Left renal cortex interstitium (tissue), 4 donors: ENCODE results near the gene KAZN. TPM values are rescaled to one million over a fixed set of nuclear protein-coding genes. Genes with fewer than 3 reads are reported as not detected.

Source experiments
- DNase-seq, 4 donors: peaks; one replicate each; pipeline ENCODE4 v3.0.0-alpha.2; 2013; ENCODE audit warnings: low read depth in 4 of 4, low spot score in 2 of 4, missing footprints in 1 of 4
- polyA plus RNA-seq, 4 donors: library from polyadenylated mRNA; unstranded; fragments of 120-200 nt; gene quantifications; one replicate each; pipeline ENCODE4 v1.2.1, GENCODE V29; 2013; ENCODE audit not compliant: insufficient read length in 4 of 4

The KAZN gene
- polyA plus RNA-seq, 4 donors: 33.0 to 47.4 (median 37.7) TPM

DNA sequence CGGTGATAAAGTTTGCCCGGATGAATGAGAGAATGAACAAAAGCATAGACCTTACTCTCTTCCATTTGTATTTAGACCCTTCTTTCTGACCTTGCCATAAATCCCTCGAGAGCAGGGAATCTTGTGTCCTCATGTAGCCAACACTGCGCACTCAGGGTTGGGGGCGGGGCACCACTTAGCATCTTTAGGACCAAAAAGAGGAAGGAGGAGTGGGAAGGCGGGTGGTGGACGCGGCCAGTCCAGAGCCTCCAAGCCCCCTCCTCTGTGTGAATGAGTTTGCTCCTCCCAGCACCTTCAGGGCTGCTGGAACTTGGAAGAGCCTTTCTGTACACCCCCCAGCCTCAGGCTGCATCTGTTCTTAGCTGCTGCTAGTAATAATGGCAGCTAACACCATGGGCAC, 413.2 kb downstream of the KAZN start:
- no peak for DNase-seq

DNA sequence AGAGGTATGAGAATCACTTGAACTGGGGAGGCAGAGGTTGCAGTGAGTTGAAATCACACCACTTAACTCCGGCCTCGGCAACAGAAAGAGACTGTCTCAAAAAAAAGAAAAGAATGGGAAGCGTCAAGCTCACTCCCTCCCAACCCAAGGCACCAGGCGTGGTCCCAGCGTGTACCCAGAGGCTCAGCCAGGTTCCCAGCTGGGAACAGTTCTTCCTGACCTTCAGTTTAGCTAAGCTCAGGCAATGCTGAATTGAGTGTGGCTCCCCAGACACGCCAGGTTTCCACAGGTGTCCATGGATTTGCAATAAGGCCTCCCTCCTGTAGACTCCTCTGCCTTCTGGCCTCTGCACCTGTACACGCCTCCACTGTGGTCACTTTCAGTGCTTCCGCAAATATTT, 414.3 kb downstream of the KAZN start:
- no peak for DNase-seq

DNA sequence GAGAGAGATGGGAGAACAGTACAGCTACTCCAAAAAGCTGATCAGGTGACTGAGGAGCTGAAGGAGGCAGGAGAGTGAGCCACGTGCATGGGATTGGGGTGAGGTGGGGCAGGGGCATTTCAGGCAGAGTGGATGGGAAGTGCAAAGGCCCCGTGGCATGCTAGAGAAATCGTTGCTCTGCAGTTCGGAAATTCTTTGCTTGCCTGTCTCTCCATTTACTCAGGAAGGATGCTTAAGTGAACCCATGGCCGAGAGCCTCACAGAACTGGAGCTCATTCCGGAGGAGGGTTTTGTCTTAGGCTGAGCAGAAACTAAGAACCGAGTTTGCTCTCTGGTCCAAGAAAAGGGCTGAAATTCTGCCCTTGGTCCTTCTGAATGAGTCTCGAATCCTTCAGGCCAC, 415.3 kb downstream of the KAZN start:
- DNase-seq: no peak

DNA sequence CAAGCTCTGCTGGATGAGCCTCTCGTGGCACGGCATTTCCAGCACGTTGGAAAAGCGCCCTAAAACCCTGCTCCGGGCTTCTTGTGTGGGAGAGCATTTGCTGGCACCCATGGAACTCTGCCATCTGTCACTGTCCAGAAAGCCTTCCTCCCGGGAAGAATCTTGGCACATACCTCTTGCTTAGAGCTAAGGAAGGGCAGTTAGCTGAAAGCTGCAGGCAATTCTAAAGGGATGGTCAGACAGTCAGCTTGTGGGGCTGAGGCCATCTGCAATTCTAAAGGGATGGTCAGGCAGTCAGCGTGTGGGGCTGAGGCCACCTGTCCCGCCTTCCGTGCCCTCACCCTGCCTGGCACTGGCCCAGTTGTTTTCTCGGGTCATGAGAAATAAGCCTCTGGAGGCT, 416.0 kb downstream of the KAZN start:
- DNase-seq: no peak

DNA sequence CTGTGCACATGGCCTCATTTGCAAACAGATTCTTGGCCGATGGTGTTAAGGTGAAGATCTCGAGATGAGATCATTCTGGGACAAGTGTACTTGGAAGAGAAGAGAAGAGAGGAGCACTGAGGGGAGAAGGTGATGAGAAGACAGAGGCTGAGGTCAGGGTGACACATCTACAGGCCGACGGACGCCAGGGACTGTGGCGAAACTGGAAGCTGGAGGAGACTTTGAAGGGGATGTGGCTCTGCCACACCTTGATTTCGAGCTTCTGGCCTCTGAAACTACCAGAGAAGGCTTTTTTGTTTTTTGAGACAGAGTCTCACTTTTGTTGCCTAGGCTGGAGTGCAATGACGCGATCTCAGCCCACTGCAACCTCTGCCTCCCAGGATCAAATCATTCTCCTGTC, 417.5 kb downstream of the KAZN start:
- no peak for DNase-seq

DNA sequence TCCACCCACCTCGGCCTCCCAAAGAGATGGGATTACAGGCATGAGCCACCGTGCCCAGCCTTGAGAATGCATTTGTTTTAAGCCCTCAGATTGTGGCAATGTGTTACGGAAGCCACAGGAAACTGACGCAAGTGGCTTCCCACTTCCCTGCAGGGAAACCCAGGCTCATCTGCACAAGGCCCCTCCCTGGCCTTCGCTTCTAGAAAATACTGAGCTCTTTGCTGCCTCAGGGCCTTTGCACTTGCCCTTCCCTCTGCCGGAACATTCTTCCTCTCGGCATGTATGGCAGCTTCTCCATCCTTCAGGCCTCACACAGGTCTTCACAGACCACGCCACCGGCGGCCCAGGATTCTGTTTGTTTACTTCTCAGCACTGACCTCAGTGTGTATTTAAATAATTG, 418.0 kb downstream of the KAZN start:
- DNase-seq: no peak

DNA sequence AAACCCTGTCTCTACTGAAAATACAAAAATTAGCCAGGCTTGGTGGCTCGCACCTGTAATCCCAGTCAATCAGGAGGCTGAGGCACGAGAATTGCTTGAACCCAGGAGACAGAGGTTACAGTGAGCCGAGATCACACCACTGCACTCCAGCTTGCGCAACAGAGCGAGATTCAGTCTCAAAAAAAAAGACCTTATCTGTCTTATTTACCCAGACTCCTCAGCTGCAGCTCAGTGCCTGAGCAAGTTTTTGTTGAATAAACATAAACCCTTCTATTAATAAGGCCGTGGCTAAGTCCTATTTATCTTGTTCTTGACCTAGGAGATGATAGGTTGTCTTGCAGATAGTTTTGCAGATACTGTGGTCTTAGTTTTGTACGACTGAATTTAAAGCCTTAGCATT, 418.6 kb downstream of the KAZN start:
- no peak for DNase-seq

DNA sequence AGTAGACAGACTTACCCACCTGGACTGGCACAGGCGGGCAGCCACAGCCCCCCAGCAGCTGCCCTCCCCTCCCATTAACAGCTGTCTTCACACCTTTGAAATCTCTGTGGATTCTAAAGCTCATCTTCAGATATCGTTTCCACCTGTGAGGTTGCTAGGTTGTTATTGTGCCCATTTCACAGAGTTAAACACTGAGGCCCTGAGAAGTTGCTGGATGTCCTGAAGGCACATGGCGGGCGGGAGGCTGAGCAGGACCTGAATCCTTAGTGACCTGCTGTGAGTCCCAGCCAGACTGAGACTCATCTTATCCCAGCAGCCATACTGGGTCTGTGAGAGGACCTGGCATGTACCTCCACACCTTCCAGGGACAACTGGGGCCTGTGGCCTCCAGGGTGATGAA, 420.3 kb downstream of the KAZN start:
- DNase-seq: no peak

DNA sequence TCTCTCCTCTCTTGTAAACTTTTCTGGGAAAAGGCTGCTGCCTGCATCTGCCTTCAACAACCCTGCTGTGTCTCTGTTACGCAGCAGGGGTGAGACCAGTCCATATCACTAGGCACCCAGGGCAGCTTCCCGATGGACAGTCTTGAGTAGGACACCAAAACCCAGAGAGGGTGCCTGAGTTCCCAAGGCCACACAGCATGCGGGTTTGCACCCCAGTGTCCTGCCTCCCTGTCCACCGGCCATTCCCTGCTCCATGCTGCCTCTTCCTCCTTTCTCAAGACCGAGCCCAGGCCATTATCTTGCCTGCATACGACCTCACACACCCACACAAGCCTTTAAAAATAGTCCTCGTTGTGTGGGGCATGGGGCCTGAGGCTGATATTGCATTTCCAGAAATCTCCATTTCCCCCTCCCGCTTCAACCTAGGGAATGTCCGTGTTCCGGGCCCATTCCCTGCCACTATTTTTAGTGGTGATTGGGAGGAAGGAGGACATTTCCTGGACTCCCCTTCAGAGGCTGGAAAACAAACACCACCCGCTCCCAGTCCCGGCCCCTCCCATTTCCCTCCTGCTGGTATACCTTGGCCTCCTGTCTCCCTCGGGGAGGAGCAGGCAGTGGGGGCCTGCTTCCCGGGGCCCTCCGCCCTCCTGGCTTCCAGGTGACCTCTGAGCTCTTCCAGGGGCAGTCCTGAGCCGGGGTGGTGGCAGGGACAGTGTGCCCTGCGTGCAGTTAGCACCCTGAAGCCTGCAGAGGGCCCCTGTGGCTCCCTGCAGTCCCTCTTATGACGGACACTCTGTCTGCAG, 422.7 kb downstream of the KAZN start:
- no peak for DNase-seq

DNA sequence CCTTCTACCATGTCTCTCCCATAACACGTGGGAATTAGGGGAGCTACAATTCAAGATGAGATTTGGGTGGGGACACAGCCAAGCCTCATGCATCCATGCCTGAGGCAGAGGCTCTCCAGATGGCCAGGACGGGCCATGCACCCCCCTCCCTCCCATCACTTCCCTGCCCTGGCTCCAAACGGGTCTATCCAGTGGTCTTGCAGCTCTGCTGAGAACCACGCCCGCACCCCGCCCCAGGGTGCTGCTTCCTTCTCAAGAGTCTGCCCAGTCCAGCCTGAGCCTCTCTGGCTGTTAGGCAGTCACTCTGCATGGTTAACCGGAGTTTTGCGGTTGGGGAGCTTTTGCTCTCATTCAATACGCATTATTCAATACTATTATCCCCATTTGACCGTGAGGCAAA, 423.6 kb downstream of the KAZN start:
- no peak for DNase-seq

DNA sequence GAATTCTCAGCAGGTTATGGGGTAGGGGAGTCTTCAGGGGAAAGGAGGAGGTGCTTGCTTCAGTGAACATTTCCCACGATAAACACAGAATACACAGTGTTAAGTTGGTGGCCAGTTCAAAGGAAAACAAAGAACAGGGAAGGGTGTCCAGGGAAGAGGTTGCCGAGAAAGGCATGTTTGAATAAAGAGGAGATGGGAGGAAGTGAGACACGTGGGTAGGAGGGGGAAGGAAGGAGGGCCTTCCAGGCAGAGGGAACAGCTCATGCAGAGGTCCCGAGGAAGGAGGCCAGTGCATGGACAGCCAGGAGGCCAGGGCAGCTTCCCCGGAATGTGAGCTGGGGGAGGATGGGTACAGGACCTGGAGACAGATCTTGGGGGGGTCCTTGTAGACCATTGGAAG, 424.7 kb downstream of the KAZN start:
- DNase-seq: no peak

DNA sequence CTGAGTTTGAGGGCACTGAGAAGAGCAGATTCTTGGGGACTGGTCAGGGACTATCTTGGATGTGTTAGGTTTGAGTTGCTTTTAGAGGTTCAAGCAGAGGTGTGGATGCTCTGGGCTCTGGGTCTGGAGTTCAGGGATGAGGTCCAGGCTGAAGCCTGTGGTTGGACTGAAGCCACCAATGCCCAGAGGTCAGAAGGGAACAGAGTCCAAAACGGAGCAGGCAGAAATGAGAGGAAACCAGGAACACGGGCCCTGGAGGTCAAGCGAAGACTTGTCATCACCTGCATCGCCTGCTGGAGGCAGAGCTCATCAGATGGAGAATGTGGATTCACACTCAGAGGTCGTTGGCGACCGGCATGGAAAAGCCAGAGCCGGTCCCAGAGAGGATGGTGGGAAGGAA, 425.5 kb downstream of the KAZN start:
- DNase-seq: no peak

DNA sequence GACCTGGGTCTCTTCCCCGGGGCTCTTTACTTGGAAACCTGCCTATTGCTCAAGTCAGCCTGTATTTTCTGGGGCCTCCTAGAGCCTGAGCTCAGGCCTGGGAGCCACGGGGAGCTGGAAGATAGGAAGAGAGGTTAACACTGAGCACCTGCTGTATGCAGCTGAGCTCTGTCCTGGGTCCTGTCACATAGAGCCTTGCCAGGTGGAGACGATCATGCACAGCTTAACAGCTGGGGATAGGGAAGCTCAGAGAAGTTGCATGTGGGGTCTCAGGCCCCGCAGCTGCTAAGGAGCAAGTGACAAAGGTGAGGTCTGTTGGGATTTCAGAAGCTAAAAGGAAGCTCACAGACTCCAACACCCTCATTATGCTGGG, 427.6 kb downstream of the KAZN start:
- no peak for DNase-seq

DNA sequence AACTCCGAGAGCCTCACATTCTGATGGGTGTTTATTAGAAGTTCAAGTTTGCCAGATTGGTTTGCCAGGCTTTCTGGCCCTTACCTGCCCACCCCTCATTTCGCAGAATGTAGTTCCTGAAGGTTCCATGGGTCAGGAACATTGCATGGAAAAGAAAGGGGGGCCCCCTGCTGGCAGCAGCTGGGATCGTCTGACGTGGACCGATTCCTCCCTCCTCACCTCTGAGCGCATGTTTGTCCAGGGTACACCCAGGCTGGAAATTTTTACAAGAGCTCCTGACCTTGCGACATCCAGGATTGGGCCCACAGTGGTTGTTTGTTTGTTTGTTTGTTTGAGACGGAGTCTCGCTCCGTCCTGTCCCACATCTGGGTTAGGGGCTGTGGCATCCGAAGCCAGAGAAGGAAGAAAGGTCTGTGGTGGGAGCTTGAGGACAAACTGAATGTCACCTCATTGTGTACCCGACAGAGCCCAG, 429.1 kb downstream of the KAZN start:
- peak; percentile 57 to 67 (median 62) for DNase-seq

DNA sequence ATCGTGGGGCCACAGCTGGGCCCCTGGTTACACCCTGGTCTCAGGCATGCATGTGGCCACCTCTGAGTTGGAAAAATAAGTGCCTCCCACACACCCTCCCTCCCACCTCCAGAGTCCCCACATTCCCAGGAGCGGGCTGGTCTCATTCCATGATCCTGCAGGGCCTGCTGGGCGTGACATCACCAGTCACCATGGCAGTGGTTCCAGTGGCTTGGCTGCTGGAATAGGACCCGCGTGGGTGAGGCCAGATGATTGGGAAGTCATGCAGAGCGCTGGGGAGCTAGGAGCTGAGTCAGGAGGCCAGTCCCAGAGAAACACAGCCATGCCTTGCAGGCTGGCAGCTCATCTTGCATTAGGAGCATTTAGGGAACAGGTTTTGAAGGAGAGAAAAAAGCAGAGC, 429.6 kb downstream of the KAZN start:
- DNase-seq: peak; percentile 67 to 85 (median 74)

DNA sequence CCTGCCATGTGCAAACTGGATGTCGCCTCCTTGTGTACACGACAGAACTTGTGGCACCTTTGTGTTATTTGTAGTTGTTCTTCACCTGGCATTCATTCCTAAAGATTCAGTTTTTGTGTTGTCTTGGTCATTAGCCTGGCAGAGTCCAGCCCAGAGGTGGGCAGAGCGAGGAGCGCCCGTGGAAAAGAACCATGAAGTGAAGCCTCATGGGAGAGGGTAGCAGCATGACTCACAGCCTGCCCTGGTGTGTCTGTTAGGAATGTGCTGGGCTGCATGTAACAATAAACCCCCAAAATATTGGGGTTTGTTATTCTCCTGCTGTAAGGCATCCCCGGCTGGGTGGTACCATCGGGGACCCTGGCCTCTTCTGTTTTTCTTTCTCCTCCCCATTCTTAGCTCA, 430.1 kb downstream of the KAZN start:
- no peak for DNase-seq

DNA sequence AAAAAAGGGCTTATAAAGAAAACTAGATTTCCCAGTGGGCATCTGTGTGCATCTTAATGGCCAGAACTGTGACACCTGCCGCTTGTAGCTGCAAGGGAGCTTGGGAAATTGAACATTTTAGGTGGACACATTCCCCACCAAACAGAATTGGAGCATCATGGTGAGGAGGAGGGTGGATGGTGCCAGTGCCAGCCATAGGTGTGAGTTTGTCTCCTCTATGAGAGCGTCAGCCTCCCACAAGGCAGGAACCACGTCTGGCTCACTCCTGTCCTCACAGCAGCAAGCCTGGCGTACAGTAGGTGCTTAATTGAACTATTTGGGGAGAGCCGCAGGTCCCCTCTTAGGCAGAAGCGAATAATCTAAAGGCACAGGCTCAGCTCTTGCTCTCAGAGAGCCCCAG, 430.6 kb downstream of the KAZN start:
- DNase-seq: no peak

DNA sequence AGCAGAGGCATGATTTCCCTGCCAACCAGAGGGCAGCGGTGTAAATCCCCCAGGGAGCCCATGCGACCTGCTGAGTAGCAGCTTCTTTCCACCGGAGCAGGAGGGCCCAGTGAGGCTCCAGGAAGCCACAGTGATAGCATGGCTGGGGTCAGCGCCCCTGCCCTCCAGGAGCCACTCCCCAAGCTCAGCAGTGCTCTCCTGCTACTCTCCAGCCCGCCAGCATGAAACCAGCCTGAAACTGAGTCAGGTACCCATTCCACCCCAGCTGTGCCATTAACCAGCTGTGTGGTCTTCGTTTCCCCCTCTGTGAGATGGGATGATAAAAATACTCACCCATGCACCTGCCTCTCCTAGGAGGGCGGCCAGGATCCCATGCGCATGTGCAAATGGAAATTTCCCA, 431.3 kb downstream of the KAZN start:
- no peak for DNase-seq

DNA sequence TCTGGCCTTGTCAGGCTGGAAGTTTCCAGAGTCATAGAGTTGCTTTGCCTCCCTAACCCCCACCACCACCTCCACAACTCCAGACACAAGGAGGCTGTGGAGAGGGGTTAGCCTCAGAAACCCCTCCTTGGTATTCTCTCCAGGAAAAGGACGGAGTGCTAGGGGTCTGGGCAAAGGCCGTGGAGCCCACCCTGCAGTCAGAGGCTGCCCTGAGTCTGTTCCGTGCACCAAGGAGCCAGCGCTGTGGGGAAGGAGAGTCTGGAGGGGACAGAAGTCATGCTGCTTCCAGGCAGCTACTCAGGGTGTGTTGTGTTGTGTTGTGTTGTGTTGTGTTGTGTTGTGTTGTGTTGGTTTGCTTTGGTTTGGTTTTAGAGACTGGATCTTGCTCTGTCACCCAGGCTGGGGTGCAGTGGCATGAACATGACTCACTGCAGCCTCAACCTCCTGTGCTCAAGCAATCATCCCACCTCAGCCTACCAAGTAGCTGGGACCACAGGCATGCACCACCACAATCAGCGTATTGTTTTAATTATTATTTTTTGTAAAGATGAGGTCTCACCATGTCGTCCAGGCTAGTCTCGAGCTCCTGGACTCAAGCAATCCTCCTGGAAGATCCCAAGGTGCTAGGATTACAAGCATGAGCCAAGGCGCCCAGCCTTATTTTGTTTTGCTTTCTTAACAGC, 432.9 kb downstream of the KAZN start:
- DNase-seq: no peak

DNA sequence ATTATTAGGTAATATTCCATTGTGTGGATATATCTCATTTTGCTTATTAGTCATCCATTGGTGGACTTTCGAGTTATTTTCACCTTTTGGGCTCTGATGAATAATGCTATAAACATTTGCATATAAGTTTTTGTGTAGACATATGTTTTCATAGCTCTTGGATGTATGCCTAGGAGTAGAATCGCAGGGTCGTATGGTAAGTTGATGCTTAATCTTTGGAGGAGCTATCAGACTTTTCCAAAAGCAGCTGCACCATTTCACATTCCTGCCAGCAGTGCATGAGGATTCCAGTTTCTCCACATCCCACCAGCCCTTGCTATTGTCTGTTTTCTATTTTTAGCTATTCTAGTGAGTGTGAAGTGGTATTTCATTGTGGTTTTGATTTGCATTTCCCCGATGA, 434.8 kb downstream of the KAZN start:
- DNase-seq: no peak

DNA sequence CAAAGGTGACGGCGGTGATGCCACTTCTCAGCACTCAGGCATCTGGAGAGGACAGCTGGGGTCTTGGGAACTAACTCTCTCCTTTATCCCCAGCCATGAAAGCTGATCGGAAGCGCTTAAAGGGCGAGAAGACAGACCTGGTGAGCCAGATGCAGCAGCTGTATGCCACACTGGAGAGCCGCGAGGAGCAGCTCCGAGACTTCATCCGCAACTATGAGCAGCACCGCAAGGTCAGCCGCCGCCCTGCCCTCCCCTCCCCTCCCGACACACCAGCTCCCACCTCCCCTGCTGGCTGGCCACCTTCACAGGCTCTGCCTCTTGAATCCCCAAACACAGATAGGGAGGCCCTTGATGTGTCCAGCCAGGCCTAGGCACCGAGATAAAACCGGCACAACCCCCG, 436.2 kb downstream of the KAZN start:
- no peak for DNase-seq

DNA sequence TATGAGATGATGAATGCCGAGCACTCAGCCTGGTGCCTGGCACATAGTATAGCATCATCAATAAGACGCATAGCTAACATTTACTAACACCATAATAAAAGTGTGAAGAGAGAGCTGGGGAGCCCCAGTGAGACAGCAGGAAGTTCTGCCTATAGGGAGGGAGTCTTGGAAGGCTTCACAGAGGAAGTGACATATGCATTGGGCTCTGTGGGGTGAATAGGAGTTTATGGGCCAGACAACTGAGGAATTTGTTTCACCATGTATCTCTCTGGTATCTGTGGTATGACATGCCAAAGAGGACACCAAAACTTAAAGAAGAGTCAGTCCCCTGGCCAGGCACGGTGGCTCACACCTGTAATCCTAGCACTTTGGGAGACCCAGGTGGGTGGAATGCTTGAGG, 436.8 kb downstream of the KAZN start:
- DNase-seq: no peak
